Measurements from ENCODE around the gene SUSD4.

GRCh38 chr1:223341121-223341520 is 22.9 kb downstream of the SUSD4 start:
- no peak for TF ChIP-seq CTCF (IDR thresholded peaks at IDR 0.05)
- TF ChIP-seq ZNF302 (CRISPR knock-in tag; IDR thresholded peaks at IDR 0.05) = no peak
- no peak for TF ChIP-seq ELK1 (IDR thresholded peaks at IDR 0.05; ENCODE audit: low read depth, low read length)
- no peak for TF ChIP-seq JUNB (IDR thresholded peaks at IDR 0.05)
- TF ChIP-seq EHMT2 (IDR thresholded peaks at IDR 0.05; ENCODE audit: low read depth) = no peak
- no peak for TF ChIP-seq POLR2AphosphoS2 (conservative IDR thresholded peaks at IDR 0.05; ENCODE audit: low read length)

Measured in A549 (cell line).